Measurements from ENCODE around the gene YTHDC1.
"Not testable (repeated sequence)": the region's sequence is repeated elsewhere in the genome, so short reads cannot be mapped to it uniquely, and the experiment has no call there.

YTHDC1 gene

GRCh38 chr4:68299492-68300457 is 50.1 kb downstream of the YTHDC1 start:
- no peak for DNase-seq (ENCODE audit: extremely low read depth in 1 of 2, low read depth in 1 of 2)

GRCh38 chr4:68297137-68297536 is 52.8 kb downstream of the YTHDC1 start:
- no peak for DNase-seq (ENCODE audit: extremely low read depth in 1 of 2, low read depth in 1 of 2)

GRCh38 chr4:68291256-68291655 is 58.6 kb downstream of the YTHDC1 start:
- DNase-seq (ENCODE audit: extremely low read depth in 1 of 2, low read depth in 1 of 2), result no peak

DNA sequence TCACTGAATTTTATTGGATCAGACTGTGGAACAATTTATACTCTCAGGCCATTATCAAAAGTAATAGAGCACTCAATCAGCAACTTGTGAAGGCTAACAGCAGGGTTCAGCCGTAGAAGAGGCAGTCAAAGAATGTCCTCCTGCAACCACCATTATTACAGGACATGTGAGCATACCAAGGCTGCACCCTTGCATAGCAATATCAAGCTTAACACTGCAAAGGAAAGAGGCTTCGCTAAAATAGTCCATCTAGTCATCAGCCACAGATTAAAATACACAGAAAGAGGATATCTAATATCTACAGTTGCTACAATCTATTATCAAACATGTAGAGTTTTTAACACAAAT is 61.5 kb downstream of the YTHDC1 start:
- DNase-seq (ENCODE audit: extremely low read depth in 1 of 2, low read depth in 1 of 2), result no peak

- no peak for DNase-seq (ENCODE audit: extremely low read depth in 1 of 2, low read depth in 1 of 2)
Measured at GRCh38 chr4:68287704-68288392, 62.0 kb downstream of the YTHDC1 start.

- no peak for DNase-seq (ENCODE audit: extremely low read depth in 1 of 2, low read depth in 1 of 2)
Measured at GRCh38 chr4:68283714-68284113, 66.2 kb downstream of the YTHDC1 start.

DNA sequence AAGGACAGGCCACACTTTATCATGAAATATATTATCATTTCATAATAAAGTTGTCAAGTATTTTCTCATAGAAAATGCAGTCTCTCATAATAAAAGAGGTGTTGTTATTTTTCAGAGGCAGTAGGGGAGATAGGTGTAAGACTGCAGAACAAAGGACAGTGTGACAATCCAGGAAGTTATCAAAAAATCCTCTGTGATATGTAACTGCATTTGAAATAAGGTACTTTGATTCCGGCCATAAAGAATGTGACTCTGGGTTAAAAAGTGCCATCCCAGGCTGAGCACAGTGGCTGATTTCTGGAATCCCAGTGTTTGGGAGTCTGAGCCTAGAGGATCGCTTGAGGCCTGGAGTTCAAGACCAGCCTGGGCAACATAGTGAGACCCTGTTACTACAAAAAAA is 66.8 kb downstream of the YTHDC1 start:
- DNase-seq (ENCODE audit: extremely low read depth in 1 of 2, low read depth in 1 of 2), result no peak

- DNase-seq (ENCODE audit: extremely low read depth in 1 of 2, low read depth in 1 of 2), result not testable (repeated sequence)
Measured at GRCh38 chr4:68281796-68282740, 67.8 kb downstream of the YTHDC1 start.

DNA sequence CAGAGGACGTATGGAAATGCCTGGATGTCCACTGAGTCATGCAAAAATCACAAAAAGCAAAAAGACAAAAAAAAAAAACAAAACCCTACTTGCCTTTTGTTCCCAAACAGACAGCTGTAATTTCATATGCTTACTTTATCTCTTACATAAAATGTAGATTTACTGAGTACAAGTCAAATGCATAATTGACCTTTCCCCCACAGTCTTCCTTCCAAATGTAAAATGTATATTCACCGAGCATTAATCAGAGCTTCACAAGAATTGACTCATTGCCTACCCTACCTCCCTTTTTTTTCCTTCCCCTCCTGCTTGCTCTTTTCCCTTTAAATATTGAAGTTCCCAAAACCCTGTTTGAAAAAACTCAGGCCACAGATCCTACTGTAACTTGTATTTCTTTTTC is 71.9 kb downstream of the YTHDC1 start:
- no peak for DNase-seq (ENCODE audit: extremely low read depth in 1 of 2, low read depth in 1 of 2)

- no peak for DNase-seq (ENCODE audit: extremely low read depth in 1 of 2, low read depth in 1 of 2)
Measured at GRCh38 chr4:68277627-68278026, 72.3 kb downstream of the YTHDC1 start.

DNA sequence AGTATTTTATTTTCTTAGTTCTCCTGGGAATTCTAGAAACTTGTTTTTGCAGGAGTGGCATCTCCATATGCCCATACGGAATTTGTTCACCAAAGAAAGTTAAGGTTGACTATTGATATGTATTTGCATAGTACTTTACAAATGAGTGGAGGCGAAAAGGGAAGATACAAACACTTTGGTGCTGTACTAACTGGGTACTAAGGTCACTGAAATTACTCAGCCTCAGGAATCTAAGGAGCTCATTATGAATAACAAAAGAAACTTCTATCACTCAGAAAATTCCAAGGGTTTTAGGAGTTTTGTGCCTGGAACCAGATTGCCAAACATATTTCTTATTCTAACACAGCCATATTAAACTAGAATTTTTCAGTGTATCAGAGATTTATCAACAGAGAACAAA is 77.0 kb downstream of the YTHDC1 start:
- no peak for DNase-seq (ENCODE audit: extremely low read depth in 1 of 2, low read depth in 1 of 2)

GRCh38 chr4:68272380-68272779 is 77.5 kb downstream of the YTHDC1 start:
- no peak for DNase-seq (ENCODE audit: extremely low read depth in 1 of 2, low read depth in 1 of 2)

DNA sequence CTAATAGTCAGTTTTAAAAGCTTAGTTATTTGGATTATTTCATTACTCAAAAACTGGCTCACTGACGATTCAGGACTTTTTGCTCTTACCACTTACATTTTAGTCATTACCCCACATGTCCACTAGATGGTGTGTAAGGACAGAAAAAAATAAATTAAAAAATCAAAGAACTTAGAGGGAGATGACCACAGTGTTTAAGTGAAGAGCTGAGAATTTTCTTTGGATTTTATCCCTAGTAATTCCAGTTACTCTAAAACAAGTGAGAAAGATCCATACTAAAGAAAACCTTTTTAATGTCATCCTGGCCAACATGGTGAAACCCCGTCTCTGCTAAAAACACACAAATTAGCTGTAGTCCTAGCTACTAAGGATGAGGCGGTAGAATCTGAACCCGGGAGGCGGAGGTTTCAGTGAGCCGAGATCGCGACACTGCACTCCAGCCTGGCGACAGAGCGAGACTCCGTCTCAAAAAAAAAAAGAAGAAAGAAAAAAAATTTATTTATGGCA is 78.0 kb downstream of the YTHDC1 start:
- no peak for DNase-seq (ENCODE audit: extremely low read depth in 1 of 2, low read depth in 1 of 2)

GRCh38 chr4:68267433-68267944 is 82.4 kb downstream of the YTHDC1 start:
- no peak for DNase-seq (ENCODE audit: extremely low read depth in 1 of 2, low read depth in 1 of 2)

- DNase-seq (ENCODE audit: extremely low read depth in 1 of 2, low read depth in 1 of 2), result no peak
Measured at GRCh38 chr4:68264875-68265565, 84.9 kb downstream of the YTHDC1 start.
